Mucosa of descending colon (tissue), 3 donors: ENCODE measurements around the gene AK8. TPM values are rescaled to one million over a fixed set of nuclear protein-coding genes. Genes with fewer than 3 reads are reported as not detected.

Experiments used
- ATAC-seq: fragments of 200-7000 bp; cut with Tn5 transposase; one replicate; pipeline ENCODE4 v1.9.1; 2020; ENCODE audit warnings: mild to moderate bottlenecking, moderate library complexity
- DNase-seq, 3 donors: peaks; one replicate each; pipeline ENCODE4 v3.0.0-alpha.2; 2020
- H3K36me3 ChIP-seq: fragments of 200-600 bp; one replicate; pipeline ENCODE4 v1.8.0; 2021; ENCODE audit warnings: low read depth, mild to moderate bottlenecking
- H3K4me1 ChIP-seq: fragments of 200-600 bp; one replicate; pipeline ENCODE4 v1.8.0; 2021; ENCODE audit warnings: low read depth, mild to moderate bottlenecking
- H3K4me3 ChIP-seq: fragments of 200-600 bp; one replicate; pipeline ENCODE4 v1.8.0; 2021; ENCODE audit warnings: mild to moderate bottlenecking
- H3K9me3 ChIP-seq: fragments of 200-600 bp; one replicate; pipeline ENCODE4 v1.8.0; 2021; ENCODE audit warnings: mild to moderate bottlenecking
- CTCF ChIP-seq: fragments of 200-600 bp; IDR thresholded peaks from one replicate; pipeline ENCODE4 v1.8.0; 2022; ENCODE audit warnings: antibody characterized with exemption, mild to moderate bottlenecking
- intact Hi-C, 2 donors: fragments of 100-400 bp; cut with DNase I in 1 of 2; cut with micrococcal nuclease in 1 of 2; formaldehyde crosslinking; loops; one replicate each; pipeline versions ENCODE4 v1.11.0 to v1.11.1; 2022; cut with DNase I, micrococcal nuclease
- total RNA-seq, 3 donors: library from RNA; stranded (reverse); fragmentation: NEBNext Ultra II Directional in 2 of 3; extraction: Animal tissue kit (Norgen Biotek cat#: 25700) in 2 of 3; gene quantifications; one replicate each; pipeline versions ENCODE4 v1.2.1 to v1.2.4, GENCODE V29; 2021 to 2023
- donor health status: DM: no; HTN: no; CAD: no; lungs with moderate emphysema.
- donor health status: DM: no; HTN: no; CAD: no.
- donor health status: DM: no; HTN: yes; CAD: no.

The AK8 gene
- total RNA-seq, 3 donors from 2014 or later = 0.96 to 2.0 TPM; not detected in 1

DNA sequence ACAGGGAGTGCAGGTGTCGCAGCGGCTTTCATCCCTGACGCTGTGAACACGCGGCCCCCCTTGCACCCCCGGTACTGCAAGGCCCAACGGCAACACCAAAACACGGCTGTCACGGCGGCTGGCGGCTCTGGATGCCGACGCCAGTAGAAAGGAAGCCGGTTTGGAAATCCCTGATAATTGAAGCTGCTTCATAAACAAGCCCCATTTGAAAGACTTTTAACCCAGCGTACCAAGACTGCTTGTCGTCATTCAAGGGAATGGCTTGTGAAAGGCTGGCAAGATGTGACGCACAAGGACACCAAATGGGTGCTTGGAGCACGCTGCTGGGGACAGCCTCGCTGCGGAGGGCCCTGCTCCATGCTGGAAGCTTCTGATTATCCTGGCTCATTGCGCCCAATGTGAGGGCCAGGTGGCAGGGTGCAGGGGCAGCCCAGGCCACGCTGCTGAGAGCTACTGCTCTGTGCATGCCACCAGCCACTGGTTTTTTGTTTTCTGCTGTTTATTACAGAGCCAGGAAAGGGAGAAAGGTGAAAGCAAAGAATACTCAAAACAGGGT lies 144.7 kb downstream of the AK8 start:
- no peak for DNase-seq
- TF ChIP-seq CTCF = no peak
- intact Hi-C loops = no loop called here
- Histone ChIP-seq H3K9me3 (no peaks in the 10 kb centered on the region), H3K36me3 (no peaks in the 10 kb centered on the region), H3K4me3 (no peak overlapping the region), H3K4me1 (peaks cover 6% of the 10 kb centered on the region)
- ATAC-seq = no peak

- no peaks in the 10 kb centered on the region for H3K36me3 ChIP-seq
- peaks cover 6% of the 10 kb centered on the region for H3K4me1 ChIP-seq
- TF ChIP-seq CTCF = no peak
- DNase-seq (no peak), ATAC-seq (no peak)
- intact Hi-C loops = no loop called here
- no peaks in the 10 kb centered on the region for H3K9me3 ChIP-seq
- H3K4me3 ChIP-seq = no peak overlapping the region
These were observed 145.5 kb downstream of the AK8 start for GRCh38 chr9:132732326-132733259.

GRCh38 chr9:132731230-132731629 lies 146.9 kb downstream of the AK8 start:
- intact Hi-C loops = no loop called here
- peak in 2 of 3 donors; percentile 32 to 54 for DNase-seq

GRCh38 chr9:132730054-132731033 lies 147.7 kb downstream of the AK8 start:
- intact Hi-C loops = no loop called here
- H3K36me3 ChIP-seq = no peaks in the 10 kb centered on the region
- DNase-seq (no peak), ATAC-seq (no peak)
- no peaks in the 10 kb centered on the region for H3K9me3 ChIP-seq
- TF ChIP-seq CTCF = no peak
- H3K4me1 ChIP-seq = peaks cover 6% of the 10 kb centered on the region
- H3K4me3 ChIP-seq = no peak overlapping the region

More at GRCh38 chr9:132731230-132731629, 146.9 kb downstream of the AK8 start:
- TF ChIP-seq CTCF = no peak
- ATAC-seq = peak; percentile 92
- peaks cover 6% of the 10 kb centered on the region for H3K4me1 ChIP-seq
- no peak overlapping the region for H3K4me3 ChIP-seq
- no peaks in the 10 kb centered on the region for H3K36me3 ChIP-seq
- H3K9me3 ChIP-seq = no peaks in the 10 kb centered on the region

- H3K4me3 ChIP-seq = no peak overlapping the region
- peaks cover 6% of the 10 kb centered on the region for H3K4me1 ChIP-seq
- intact Hi-C loops = no loop called here
- no peak for TF ChIP-seq CTCF
- no peaks in the 10 kb centered on the region for H3K36me3 ChIP-seq
- DNase-seq (no peak), ATAC-seq (peak; percentile 51)
- no peaks in the 10 kb centered on the region for H3K9me3 ChIP-seq
These were observed 148.7 kb downstream of the AK8 start for GRCh38 chr9:132729235-132729890.
